Activated naive CD4-positive, alpha-beta T cell treated with anti-CD3 and anti-CD28 coated beads, Interleukin-2, amount 50 U/mL, for 16 hours (primary cell): Measurements from ENCODE around the gene DNAJC25.
"Not testable (repeated sequence)": the region's sequence is repeated elsewhere in the genome, so short reads cannot be mapped to it uniquely, and the experiment has no call there.

Experiments used
- DNase-seq: peaks from one replicate; pipeline ENCODE4 v3.0.0-alpha.2; 2020

The DNAJC25 gene

DNA sequence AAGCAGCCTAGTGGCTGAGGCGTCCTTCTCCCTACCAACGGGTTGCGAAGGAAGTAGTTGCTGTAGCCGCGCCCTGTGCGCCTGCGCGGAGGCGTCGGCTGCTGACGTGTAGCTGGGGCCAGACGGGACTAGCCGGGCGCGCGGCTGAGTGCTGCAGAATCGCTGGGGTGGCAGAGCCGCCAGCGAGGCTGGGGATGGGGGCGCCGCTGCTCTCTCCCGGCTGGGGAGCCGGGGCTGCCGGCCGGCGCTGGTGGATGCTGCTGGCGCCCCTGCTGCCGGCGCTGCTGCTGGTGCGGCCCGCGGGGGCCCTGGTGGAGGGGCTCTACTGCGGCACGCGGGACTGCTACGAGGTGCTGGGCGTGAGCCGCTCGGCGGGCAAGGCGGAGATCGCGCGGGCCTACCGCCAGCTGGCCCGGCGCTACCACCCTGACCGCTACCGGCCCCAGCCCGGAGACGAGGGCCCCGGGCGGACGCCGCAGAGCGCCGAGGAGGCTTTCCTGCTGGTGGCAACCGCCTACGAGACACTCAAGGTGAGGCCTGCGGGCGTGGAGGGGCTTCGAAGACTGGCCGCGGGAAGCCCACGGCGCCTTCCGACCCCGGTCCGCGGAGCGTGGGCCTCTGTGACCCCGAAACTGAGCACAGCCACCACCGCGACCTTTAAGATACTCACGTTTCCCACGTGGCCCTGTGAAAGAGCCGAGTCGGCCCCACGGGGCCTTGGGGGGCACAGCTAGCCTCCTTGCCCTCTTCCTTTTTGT is at the start of gene DNAJC25:
DNAJC25 (plus strand) TSS at position 121 of the 758 bp plus-strand sequence; CDS start at position 195, 74 bp downstream.
- DNase-seq: peak; percentile 95

DNA sequence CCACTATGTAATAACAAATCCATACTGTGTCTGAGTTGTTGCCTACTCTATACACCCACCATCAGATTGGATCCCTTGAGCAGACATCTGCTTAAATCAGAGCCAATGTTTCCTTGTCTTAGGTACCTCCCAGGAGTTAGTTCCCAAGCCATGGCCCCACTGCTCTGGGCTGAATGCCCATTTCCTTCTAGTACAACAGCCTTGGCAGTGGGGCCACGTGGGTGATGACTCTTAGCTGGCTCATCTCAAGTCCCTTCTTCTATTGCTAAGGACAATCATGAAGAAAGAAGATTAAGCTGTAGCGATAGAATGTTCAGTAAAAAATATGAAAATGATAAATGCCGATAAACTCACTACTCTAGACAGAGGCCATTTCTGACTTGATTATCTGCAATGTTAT is 48.2 kb upstream of the DNAJC25 start:
- no peak for DNase-seq

DNA sequence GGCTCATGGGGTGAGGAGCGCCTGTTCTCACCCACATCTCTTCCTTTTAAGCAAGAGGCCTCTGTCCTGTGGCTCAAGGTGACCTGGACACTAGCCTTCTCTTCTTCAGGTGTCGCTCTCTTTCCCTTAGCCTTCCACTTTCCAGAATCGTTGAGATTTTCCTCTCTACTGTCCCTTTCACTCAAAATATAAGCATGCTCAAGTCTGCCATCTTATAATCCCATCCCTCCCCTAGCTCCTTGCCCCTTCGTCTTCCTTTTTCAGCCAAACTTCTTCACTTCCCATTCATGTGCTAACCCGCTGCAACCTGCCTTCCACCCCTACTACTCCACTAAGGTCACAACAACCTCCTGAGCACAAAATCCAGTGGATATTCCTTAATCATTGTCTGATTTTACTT is 44.8 kb upstream of the DNAJC25 start:
- no peak for DNase-seq

DNA sequence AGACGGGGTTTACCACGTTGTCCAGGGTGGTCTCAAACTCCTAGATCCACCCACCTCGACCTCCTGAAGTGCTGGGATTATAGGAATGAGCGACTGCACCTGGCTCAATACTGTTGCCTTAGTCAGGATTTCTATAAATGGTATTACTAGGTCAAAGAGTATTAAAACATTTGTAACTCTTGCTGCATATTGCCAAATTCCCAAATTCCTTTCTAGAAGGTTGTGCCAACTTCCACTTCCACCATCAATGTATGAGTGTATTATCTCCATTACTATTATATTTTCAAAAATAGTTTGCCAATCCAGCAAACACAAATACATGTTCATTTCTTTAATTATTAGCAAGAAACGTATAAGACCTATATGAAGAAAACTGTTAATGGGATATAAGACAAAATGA is 42.3 kb upstream of the DNAJC25 start:
- DNase-seq: no peak

DNA sequence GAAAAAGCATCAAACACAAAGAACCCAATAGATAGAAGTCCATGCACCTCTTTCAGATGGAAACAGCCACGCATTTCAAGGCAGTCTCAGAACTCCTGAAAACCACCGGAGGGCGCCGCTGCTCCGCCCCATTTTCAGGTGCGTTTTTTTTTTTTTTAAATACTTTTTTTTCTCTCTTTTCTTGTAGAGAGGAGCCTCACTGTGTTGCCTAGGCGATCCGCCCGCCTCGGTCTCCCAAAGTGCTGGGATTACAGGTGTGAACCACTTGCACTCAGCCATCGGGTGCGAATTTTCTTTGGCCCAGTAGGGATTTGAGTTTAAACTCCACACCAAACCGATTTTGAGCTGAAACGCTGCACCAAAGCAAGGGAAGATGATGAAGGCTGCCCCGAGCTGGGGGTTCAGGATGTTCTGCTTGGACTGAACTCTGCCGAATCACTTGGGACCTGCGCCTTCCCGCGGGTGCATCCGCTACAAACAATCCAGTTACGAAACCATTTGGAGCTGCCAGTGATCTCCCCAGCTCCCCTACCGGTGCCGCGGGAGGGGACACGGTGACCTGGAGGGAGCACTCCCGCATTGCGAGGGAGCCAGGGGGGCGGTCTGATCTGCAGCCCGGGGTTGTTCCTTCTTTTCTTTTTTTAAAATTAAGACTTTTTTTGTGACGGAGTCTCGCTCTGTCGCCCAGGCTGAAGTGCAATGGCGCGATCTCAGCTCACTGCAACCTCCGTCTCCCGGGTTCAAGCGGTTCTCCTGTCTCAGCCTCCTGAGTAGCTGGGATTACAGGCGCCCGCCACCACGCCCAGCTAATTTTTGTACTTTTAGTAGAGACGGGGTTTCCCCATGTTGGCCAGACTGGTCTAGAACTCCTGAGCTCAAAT is 33.0 kb upstream of the DNAJC25 start:
- DNase-seq: peak; percentile 70

DNA sequence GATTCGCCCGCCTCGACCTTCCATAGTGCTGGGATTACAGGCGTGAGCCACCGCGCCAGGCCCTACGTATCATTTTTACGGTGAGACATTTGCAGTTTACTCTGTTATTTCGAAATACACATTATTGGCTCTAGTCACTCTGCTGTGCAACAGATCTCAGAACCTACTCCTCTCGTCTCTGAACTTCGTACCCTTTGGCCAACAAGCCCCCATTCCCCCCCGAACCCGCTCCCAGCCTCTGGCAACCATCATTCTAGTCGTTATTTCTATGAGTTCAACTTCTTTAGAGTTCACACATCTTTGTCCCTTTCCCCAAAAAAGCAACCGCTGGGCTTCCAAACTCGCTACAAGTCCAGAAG is 32.4 kb upstream of the DNAJC25 start:
- DNase-seq: peak; percentile 20

DNA sequence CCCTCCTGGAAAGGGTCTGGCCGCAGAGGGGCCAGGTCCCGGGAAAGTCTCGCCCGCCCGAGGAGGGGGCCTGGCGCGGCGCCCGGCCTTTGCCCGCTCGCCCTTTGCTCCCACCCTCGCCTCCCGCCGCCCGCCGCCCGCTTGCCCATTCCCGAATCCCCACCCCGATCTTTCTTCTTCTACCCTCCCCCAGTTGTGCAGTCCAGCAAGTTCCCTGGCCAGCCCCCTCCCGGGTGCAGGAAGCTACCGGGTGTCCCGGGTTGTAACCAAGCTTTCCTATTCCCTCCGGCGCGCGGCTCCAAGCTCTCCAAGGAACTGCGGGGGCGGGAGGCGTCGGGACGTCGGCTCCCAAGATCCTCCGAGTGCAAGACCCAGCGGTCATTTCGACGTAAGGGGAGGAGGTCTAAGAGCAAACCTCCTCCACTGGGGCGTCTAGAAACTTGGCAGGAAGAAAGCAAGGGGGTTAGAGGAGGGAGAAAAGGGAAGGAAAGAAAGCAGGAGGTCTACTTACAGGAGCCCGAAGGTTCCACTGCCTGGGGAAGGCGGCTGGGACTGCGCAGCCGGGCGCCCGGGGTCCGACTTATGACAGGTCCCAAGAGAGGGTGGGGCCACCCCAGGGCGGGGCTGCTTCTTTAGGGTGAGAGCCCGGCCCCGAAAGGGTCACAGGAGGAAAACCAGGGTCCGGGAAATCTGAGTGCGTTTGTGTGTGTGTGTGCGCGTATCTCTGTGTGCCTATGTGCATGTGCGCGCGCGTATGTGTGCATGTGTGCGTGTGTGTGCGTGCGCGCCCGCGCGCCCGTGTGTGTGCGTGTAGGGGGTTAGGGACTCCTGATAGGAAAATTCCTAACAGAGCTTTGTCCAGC is 31.8 kb upstream of the DNAJC25 start, which contains the start of gene PTGR1:
PTGR1 (minus strand) TSS at position 556 of the 863 bp plus-strand sequence. CDS start 2,225 bp downstream, outside the sequence.
- DNase-seq: peak; percentile 28

DNA sequence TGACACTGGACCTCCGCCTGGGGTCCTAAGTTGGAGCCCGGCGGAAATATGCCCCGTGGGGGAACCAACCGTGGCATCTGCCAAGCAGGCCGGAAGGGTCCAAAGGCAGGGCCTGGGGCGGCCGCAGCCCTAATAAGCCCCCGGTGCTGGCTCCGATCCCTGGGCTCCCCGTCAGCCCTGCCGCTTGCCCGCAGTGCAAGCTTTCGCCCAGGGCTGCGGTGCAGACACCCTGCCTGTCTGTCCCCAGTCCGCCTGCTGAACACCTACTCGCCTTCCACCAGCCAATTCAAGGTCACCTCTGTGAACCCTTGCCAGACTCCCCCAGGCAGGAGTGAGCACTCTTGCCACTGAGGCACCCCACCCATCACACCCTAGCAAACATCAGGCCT is 31.2 kb upstream of the DNAJC25 start:
- DNase-seq: no peak

DNA sequence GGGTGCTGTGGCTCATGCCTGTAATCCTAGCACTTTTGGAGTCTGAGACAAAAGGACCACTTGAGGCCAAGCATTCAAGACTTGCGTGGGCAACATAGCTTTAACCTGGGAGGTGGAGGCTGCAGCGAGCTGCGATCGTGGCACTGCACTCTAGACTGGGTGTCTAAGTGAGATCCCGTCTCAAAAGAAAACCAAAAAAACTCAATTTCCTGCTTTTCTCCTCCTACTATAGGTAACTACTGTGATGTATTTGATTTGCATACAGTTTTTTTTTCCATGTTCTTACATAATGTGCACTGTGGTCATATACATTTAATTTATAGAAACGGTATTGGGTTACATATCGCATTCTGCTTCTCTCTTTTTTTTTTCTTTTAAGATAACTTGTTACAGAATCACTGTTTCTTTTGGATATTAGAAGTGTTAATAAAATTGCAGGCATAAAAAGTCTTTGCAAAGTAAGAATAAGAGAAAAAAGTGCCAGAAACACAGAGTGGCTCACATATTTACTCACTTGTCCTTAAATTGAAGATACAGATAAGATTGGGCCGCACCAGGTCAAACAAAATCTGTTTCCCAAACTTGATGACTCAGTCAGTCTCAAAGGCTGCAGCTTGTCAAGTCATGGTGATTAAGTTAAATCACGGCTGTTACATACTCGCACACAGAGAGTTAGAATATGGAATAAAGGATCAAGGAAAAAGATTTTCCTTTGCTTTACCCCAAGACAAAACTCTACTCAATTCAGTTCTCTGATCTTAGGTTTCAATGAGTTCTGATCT is 29.7 kb upstream of the DNAJC25 start:
- no peak for DNase-seq

DNA sequence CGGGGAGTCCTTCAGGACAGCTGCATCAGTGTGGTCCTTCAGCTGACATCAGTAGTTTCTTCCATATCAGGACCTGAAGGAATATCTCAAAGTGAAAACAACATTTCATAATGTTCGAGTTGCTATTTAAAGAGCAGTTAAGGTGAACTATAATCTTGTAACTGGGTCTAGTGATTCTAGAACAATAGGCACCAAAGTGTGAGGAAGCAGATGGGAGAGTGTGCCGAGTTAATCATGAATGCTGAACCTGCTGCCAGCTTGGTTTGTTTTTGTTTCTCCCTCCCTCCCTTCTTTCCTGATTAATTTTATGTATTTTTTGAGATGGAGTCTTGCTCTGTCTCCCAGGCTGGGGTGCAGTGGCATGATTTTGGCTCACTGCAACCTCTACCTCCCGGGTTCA is 28.1 kb upstream of the DNAJC25 start:
- no peak for DNase-seq

DNA sequence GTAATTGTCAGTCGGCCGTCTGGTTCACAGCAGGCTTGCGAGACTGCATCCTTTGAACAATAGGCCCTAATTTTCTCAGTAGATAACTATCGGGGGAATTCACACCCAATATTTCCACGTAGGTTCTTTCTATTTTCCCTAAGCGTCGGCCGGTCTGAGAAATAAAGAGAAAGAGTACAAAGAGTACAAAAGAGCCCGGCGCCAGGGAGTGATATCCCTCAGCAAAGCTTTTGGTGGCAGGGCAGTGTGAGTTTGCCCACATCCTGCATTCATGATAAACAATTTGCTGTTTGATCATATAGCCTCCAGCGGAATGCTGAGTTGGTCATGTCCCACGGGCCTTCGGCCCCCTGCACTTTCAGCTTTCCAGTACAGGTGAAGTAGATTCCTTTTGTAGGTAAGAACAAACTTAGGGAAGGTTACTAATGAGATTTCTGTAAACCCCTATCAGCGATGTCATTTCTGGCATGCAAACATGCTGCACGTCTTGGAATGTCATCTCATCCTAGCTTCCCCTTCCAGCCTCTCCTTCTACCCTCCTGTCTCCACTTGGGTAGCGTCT is 27.0 kb upstream of the DNAJC25 start:
- no peak for DNase-seq

DNA sequence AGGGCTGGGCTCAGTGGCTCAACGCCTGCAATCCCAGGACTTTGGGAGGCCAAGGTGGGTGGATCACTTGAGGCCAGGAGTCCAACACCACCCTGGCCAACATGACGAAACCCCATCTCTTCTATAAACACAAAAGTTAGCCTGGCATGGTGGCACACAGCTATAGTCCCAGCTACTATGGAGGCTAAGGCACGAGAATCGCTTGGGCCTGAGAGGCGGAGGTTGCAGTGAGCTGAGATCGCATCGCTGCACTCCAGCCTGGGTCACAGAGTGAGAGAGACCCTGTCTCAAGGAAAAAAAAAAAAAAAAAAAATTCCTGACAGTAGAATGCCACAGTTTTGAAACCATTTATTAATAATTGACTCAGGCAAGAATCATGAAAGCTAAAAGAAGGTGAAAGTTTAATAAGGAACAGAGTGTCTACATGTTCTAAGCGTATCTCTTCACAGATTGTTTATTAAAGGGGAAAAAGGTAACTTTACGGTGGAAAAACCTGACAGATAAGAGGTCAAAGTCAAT is 26.0 kb upstream of the DNAJC25 start:
- no peak for DNase-seq

DNA sequence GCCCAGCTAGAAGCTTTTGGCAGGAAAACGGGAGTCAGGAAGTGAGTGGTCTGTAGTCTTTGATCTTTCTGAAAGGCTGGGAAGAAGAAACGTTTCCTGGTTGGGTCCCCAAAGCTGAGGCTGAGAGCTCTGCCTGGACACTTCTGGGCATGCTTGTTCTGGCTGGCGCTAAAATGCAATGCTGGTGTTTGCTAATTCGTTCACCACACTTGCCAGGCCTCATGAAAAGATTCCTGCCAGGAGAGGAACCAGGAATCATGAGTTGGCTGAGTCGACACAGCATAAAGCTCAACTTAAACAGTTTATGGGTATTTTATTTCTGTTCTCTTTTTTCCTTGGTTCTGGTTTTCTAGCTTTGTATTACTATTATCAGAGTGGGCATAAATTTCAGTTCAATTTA is 21.0 kb upstream of the DNAJC25 start:
- no peak for DNase-seq

DNA sequence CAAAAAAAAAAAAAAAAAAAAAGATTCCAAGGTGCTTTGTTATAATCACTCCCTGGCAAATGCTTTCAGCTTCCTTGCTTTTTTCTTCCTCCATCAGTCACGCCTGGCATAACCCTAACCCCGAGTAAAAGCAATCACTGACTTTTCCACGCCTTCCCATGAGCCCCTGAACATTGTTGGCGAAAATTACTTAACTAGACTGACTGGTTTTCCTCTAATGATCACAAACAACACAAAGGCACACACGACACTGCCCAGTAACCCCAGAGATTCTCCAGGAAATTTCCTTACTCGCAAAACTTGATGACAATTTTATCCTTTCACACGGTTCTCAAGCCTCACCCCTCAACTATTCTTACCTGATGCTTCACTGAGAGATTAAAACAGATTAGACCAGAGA is 20.3 kb upstream of the DNAJC25 start:
- DNase-seq: no peak

DNA sequence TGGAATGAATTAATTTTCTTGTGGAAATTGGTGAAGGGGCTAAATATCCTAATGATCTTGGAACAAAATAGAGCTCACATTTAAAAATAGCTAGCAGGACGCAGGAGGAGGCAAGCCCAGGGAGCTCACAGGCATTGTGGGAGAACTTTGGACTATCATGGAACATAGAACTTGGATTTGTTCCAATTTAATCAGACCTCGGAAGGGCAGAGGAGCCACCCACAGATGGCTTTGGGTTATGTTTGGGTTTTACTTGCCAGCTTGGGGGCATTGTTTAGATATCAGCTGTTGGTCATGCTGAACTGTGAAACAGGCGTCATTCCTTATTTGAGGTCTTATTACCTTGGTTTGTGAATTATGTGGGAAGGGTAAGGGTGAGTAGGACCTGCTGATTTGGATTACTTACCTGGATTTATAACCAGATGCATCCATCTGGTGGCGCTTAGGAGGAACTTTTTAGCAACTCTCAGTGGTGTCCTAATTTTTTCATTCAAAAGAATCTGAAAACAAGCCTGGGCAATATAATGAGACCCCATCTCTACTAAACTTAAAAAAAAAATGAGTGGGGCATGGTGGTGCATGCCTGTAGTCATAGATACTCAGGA is 17.6 kb upstream of the DNAJC25 start:
- DNase-seq: no peak

DNA sequence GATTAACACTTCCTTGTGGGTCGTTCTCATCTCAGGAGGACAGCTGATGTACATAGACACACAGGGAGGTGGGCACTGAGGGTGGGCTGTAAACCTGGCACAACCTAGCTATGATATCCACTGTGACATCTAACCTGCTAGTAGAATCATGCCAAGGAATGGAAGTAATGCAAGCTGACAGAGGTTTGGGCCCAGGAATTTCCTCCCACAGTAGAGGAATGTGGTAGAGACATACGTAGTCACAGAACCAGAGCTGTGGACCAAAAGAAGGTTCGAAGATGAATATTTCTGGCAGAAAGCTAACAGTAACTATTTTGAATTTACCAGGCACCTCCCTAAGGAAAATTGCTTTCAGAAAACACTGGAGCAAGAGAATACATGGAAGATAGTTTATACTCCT is 15.2 kb upstream of the DNAJC25 start:
- no peak for DNase-seq

DNA sequence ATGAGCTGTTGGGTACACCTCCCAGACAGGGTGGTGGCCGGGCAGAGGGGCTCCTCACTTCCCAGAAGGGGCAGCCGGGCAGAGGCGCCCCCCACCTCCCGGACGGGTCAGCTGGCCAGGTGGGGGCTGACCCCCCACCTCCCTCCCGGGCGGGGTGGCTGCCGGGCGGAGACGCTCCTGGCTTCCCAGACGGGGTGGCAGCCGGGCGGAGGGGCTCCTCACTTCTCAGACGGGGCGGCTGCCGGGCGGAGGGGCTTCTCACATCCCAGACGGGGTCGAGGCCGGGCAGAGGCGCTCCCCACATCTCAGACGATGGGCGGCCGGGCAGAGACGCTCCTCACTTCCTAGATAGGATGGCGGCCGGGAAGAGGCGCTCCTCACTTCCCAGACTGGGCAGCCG is 13.8 kb upstream of the DNAJC25 start:
- not testable (repeated sequence) for DNase-seq

DNA sequence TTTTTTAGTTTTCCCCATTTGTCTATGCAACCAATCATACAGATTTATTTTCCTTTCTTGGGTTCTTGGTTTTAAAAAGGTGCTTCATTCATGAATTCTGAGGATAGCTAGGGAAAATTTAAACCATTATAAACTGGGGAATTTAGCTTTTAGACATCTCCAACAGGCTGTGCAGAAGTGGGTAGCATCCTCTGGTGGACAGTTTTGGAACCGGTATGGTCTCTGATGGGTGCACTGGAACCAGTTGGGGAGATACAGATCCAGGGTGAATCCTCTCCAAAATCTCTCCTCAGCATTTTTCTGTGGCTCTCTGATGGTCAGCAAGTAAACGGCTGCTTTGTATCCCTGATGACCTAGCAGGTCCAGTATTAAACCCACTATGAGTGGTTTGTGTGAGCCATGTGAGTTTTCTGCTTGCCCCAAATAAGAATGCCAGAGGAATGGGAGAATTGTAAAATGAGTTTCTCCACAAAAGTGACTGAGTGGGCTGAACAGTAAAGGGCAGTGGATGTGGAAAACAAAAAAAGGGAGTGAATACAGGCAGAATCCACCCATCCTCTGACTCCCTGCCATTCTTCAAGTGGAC is 9.1 kb upstream of the DNAJC25 start:
- no peak for DNase-seq

DNA sequence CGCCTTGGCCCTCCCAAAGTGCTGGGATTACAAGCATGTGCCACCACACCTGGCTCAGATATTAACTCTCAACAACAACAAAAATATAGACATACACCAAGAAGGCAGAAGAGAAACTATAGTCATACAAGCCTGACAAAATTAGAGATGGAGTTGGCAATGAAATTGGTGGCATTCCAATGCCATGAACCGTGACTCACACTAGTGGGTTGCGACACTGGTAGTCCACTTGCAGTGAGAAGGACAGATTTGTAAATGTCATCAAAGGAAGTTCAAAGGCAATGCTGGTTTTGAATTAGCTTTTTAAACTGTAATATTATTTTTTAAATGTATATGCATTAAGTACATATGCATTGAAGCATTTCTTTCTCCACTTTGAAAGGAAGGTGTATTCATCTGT is 8.5 kb upstream of the DNAJC25 start:
- no peak for DNase-seq

DNA sequence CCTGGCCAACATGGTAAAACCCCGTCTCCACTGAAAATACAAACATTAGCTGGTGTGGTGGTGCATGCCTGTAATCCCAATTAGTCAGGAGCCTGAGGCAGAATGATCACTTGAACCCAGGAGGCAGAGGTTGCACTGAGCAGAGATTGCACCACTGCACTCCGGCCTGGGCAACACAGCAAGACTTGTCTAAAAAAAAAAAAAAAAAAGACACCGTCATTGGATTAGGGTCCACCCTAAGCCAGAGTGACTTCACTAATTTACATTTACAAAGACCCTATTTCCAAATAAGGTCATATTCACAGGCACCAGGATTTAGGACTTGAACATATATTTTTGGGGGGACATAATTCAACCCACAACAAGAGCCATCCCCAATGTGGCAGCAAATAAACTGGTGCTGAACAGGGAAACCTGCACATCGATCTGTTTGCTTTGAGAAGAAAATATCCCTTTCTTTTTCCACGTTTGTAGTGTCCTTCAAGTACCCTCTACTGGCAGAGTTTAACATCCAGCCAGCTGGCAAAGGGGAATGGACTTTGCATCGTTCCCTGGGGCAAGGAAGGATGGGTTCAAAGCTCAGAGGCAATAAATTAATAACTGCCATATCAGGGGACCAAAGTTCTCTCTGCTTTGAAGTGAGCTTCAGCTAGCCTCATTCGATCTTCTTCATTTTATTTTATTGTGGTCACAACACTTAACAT is 3.7 kb upstream of the DNAJC25 start:
- no peak for DNase-seq
